Measurements from ENCODE around the gene REV3L. TPM values are rescaled to one million over a fixed set of nuclear protein-coding genes. Genes with fewer than 3 reads are reported as not detected.

The REV3L gene
- total RNA-seq, 1 donor from 2014 or later: 14.2 TPM

- H3K4me3 ChIP-seq (ENCODE audit: low read depth, low read length): no peak overlapping the region
- TF ChIP-seq CTCF (conservative IDR thresholded peaks at IDR 0.05; ENCODE audit: low read depth, low read length): no peak
- DNase-seq (ENCODE audit: low read depth): no peak
Measured at GRCh38 chr6:111356551-111356950, 126.5 kb downstream of the REV3L start.

- H3K4me3 ChIP-seq (ENCODE audit: low read depth, low read length): no peak overlapping the region
- no peak for TF ChIP-seq CTCF (conservative IDR thresholded peaks at IDR 0.05; ENCODE audit: low read depth, low read length)
- no peak for DNase-seq (ENCODE audit: low read depth)
Measured at GRCh38 chr6:111354758-111355555, 128.1 kb downstream of the REV3L start.

- TF ChIP-seq CTCF (conservative IDR thresholded peaks at IDR 0.05; ENCODE audit: low read depth, low read length): no peak
- H3K4me3 ChIP-seq (ENCODE audit: low read depth, low read length): no peak overlapping the region
- DNase-seq (ENCODE audit: low read depth): no peak
Measured at GRCh38 chr6:111353912-111354462, 129.0 kb downstream of the REV3L start.

- no peak for TF ChIP-seq CTCF (conservative IDR thresholded peaks at IDR 0.05; ENCODE audit: low read depth, low read length)
- H3K4me3 ChIP-seq (ENCODE audit: low read depth, low read length): no peak overlapping the region
- no peak for DNase-seq (ENCODE audit: low read depth)
Measured at GRCh38 chr6:111347589-111347988, 135.4 kb downstream of the REV3L start.

GRCh38 chr6:111342913-111343312 lies 140.1 kb downstream of the REV3L start:
- no peak for TF ChIP-seq CTCF (conservative IDR thresholded peaks at IDR 0.05; ENCODE audit: low read depth, low read length)
- no peak overlapping the region for H3K4me3 ChIP-seq (ENCODE audit: low read depth, low read length)
- DNase-seq (ENCODE audit: low read depth): no peak

- no peak for DNase-seq (ENCODE audit: low read depth)
- H3K4me3 ChIP-seq (ENCODE audit: low read depth, low read length): no peak overlapping the region
- TF ChIP-seq CTCF (conservative IDR thresholded peaks at IDR 0.05; ENCODE audit: low read depth, low read length): no peak
Measured at GRCh38 chr6:111339294-111339693, 143.7 kb downstream of the REV3L start.

GRCh38 chr6:111338843-111339242 lies 144.2 kb downstream of the REV3L start:
- no peak overlapping the region for H3K4me3 ChIP-seq (ENCODE audit: low read depth, low read length)
- TF ChIP-seq CTCF (conservative IDR thresholded peaks at IDR 0.05; ENCODE audit: low read depth, low read length): no peak
- DNase-seq (ENCODE audit: low read depth): no peak
